GM19452 (cell line): ENCODE data around the gene DOK1.
A peak's percentile ranks its signal among the peaks of the same experiment; 100 is the strongest.

Experiments used
- ATAC-seq: cut with Tn5 transposase; IDR thresholded peaks from one replicate; pipeline ENCODE4 v1.9.1; 2021; ENCODE audit not compliant: unreplicated experiment

DOK1 gene

DNA sequence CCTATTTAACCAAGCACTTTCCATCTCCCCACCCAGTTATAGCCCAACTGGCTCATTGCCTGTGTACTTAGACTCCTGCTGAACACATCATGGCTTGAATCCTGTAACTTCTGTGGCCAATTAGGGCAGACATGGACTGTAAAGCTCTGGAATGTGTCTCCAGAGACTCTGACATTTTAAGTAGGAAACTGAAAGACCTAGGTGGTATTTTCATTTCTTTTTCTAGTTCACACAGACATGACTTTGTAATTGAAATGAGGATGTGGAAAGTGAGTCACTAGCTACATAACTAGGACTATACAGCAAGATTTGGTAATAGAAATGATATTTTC lies 12.2 kb downstream of the DOK1 start:
- ATAC-seq: peak; percentile 42

DNA sequence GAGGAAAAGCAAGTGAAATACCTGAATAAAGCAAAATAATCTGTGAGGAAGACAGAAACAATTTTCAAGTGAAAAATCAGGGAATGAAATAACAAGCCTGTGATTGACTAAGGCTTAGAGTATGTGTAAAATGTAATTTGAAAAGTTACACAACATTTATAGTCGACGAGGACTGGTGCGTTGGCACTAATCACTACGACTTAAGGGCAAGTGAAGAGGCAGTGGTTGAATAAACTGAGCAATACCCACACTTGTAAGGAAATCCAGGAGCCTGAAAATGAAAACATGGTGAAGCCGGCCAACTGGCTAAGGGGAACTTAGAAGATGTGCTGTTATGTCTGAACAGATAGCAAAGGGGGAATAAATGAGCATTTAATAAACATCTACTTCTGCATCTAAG lies 13.4 kb downstream of the DOK1 start:
- no peak for ATAC-seq

DNA sequence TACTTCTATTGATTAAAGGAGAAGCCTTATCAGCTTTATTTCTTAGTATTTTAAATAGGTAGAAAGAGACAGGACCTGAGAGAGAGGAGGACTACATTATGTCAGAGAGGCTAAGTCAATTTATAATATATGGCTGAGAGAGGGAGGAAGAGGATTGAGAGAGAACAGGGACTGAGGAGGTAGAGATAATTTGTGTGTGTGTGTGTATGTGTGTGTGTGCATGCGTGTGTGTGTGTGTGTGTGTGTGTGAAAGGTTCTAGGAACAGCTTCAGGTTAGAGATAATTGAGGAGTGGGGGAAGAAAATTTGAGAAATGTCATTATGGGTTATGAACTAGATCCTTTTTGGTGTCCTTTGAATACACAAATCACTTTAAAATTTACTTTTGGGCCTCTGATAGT lies 15.2 kb downstream of the DOK1 start:
- no peak for ATAC-seq

DNA sequence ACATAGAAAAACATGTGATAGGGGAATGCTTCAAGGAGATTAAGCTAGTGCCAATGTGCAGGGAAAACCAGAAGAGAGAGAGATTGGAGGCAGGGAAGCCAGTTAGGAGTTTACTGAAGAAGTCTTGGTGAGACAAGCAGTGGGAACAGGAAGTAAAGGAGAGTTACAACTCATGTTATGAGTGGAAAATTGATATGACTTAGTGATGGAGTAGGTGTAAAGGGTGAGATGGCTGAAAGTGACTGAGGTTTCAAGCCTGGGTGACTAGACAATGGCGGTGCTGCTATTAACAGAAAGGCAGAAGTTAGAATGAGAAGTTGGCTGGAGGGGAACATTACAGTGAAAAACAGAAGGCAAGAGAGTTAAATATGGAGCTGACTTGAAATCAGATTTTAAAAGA lies 16.5 kb downstream of the DOK1 start:
- peak; percentile 64 for ATAC-seq

DNA sequence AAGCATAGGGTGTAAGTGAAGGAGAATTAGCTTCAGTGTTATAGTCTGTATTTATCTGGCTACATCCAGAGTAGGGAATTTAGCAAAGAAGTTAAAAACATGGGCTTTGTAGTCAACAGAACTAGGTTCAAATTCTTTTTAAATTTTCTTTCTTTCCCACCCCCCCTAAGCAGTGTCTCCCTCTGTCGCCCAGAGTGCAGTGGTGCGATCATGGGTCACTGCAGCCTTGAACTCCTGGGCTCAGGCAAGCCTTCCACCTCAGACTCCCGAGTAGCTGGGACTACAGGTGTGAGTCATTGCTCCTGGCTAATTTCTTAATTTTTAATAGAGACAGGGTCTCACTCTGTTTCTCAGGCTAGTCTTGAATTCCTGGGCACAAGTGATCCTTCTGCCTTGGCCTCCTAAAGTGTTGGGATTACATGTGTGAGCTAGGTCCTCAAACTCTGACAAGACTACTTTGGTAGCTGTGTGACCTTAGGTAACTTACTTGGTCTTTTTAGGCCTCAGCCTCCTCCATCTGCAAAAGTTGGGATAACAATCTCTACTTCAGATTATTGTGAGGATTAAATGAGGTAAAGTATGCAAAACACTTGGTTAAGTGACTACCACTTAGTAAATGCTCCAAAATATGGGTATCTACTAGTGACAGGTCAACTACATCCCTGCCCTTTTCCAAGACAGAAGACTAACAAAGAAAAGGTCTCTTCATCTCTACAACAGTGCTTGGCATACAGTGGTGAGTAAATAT lies 17.8 kb downstream of the DOK1 start:
- no peak for ATAC-seq

DNA sequence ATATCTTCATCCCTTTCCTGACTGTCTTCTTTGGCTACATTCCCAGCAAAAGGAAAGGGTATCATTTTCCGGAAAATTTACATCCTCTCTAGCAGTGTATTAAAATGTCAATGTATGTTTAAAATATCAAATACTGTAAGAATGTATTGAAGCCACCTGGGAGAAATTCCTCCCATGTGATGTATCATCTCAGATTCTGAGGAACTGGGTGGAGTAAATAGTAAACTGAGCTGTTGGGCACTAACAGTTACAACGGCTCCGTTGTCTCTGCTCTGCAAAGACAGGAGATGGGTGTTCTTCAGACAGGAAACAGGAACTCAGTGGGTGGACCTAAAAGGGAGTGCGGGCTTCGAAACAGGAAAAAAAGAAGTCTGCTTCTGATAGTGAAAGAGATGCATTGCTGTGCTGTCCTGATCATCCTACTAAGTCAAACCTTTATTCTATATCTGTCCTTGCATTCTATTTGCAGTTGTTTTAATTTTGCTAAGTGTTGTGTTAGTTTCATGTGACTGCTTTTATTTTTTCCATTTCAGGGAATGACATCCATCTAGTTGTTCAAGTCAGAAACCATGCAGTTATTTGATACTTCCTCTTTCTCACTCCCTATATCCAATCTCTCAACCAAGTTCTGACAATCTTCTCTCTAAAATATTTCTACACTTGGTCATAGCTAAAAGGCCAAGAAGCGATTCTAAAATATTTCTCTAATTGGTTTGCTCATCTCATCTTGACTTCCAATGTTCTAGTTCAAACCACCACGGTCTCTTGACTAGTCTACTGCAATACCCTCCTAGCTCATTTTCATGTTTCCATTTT lies 19.4 kb downstream of the DOK1 start:
- ATAC-seq: peak; percentile 44

DNA sequence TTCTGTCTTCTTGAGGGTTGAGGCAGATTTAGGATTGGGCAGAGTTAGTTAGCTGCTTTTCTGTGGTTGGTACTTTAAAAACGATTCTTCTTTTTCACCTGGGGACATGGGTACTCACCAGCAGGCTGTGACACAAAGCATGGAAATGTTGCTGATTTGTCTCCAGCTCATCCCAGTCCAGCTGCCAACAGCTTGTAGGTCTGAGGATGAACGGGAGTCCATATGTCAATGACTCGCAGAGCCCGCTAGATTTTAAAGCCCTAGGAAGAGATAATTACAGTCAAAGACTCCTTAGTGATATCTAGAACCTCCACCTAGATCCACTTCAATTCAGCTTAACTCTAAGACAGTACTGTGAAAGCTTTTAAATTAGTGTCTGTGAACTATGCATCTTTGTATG lies 20.8 kb downstream of the DOK1 start:
- ATAC-seq: no peak

DNA sequence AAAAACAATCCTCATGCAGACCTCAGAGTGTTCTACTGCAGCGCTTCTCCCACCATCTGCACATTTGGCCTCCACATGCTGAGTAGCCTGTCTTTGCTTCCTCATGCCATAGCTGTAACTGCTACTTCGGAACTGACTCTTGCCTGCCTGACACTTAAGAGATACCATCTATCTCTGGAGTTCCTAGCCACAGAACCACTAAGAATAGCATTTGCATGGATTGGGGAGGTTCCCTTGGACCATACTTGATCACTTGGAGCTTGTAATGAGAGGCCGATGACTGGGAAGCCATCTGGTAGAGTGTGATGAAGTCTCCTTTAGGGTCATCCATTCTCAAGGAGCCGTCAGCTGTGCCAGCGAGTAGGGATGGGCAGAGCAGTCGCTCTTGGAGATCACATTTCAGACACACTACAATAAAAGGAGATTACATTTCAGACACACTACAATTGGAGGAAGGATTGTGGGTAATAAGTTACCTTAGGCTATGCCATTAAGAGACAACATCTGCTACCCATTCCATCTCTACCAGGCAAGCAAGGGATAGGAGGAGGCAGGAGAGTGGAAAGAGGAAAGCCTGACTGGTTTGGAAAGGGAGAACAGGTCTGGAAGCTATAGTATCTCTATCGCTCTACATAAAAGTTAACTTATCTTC lies 21.8 kb downstream of the DOK1 start:
- no peak for ATAC-seq

DNA sequence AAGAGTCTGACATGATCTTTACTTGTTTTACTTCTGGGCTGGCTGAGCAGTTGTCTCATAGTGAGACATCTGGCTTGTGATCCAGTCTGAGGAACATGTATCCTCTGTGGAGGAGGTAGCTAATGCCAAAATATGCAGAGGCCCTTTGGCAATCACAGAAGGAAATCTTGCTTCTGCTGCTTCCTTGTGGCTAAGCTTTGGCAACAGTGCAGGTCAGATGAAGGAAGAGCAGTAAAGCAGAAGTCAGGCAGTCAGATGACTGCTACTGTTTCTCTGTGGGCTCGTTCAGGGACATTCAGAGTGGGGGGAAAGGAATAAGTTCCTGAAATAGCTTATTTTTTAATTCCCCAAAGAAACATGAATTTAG lies 22.3 kb downstream of the DOK1 start:
- ATAC-seq: no peak

DNA sequence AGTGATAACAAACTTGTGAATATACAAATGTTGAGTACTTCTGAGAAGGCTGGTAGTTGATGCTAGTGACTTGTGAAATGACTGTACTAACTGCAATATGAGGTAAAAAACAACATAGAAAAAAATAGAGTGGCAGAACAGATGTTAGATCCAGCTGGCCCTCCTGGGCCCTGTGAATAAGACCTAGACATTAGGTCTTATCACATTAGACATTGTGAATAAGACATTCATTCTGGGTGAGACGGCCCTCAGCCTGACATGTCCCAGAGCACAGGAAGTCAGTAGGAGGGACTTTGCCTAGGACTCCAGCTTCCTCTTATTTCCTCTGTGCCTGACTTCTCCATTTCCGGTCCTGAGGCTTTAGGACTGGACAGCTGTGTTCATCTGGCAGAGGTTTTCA lies 22.9 kb downstream of the DOK1 start:
- peak; percentile 45 for ATAC-seq

DNA sequence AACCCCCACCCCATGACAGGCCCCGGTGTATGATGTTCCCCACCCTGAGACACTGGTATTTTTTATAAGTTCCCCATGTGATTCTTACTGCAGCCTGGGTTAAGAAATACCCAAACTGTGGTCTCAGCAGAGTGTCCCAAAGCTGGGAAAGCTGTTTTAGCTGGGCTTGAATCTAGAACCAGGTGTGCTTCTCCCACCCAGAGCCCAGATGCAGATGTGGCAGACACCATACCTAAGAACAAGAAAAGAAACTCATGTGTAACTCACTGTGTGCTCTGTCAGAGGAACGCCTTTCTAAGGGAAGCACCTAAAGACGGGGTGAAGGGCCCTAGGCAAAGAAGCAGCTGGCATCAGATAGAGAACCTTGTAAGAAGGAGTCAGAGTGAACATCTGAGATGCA lies 23.9 kb downstream of the DOK1 start:
- no peak for ATAC-seq

DNA sequence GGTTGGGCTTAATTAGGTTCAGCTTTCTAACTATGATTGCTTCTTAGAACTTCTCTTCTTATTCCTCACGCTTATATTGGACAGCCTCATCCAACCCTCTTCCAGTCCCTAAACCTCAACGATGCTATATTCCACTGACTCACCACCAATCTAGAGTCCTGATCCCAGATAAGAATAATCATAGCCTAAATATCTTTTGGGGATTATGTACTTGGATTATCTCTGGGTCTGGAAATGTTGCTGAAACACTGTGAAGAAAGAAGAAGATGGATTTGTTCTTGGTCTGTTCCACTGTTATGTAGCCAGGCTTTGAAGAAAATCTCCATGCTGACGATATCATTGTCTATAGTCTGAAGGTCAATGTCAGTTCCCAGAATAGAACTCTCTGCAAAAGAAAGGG lies 26.9 kb downstream of the DOK1 start:
- ATAC-seq: no peak

DNA sequence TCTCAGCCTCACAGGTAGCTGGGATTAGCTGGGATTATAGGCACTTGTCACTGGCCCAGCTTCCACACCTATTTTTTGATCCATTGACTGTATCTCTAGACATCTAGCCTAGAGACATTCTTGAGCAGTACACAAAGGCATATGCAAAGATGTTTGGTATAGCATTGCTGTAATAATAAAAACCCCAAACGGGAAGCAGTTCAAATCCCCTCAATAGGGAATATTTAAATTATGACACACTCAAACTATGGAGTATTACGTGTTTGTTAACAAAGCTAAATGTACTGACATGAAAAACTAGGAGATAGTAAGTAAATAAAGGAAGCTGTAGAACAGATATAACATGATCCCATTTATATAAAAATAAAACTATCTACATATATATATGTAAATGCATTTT lies 27.7 kb downstream of the DOK1 start:
- no peak for ATAC-seq

DNA sequence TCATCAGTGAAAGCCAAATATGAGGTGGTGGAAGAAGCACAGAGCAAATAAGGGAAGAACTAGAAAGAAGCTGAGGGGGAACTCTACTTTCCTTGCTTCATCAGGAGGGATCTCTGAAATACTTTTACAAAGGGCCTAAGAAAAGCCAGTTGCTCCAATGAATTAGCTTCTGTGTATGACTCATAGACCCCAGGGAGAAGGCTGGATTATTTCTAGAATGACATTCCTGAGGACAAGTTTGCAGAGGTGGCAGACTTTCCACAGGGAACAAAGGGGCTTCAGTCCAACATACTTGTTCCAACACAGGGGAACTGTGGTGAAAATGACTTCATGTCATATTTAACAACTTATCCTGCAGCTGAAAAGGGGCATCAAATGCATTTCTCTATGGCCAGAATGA lies 29.0 kb downstream of the DOK1 start:
- no peak for ATAC-seq

DNA sequence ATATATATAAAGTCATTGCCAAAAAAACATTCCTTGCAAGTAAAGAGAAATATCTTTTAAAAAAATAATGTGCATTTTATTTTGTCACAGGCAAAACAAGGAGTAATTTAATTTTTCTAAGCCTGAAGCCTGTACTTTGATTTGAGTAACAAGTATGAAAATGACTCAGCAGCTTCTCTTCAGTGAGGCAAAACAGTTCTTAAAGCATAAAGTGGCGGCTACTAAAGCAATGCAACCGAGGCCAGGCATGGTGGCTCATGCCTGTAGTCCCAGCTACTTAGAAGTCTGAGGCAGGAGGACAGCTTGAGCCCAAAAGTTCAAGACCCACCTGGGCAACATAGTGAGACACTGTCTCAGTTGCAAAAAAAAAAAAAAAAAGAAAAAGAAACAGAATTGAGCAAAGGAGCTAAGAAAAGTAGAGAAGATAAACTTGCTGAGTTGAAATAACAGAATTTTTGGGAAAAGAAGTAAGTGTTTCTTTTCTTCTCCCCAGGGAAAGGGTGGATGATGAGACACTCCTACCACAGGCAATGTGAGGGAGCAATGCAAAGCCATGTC lies 29.6 kb downstream of the DOK1 start:
- peak; percentile 75 for ATAC-seq

DNA sequence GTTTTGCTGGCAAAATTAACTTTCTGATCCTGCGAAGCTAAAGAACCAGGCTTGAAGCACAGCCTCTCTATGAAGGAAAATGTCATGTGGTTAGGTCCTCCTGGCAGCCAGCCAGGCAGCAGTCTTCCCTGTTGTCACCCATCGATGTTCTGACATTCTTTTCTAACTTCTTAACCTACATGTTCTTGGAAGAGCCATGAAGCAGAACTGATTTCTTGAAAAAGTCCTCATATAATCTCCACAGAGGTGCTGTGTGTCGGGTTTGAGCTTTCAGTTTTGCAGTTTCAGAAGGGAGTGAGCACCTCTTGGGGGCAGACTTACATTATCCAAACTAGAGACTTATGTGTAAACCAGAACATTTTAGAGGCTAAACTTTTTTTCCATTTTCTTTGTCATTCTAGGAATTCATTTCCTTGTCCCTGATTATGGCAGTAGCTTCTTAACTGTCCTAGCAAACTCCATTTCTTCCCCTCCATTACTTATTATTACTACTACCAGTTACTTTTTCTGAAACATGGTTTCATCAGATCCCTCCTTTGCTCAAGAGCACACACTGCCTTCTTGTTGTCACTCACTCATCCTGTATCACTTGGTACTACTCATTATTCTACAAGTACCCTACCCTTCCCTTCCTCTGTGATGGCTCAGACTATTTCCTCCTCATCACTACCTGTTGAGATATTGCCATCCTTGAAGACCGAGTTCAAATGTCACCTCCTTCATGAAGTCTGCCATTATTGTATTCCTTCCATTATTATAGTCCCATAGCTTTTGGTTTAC lies 31.1 kb downstream of the DOK1 start:
- ATAC-seq: no peak

DNA sequence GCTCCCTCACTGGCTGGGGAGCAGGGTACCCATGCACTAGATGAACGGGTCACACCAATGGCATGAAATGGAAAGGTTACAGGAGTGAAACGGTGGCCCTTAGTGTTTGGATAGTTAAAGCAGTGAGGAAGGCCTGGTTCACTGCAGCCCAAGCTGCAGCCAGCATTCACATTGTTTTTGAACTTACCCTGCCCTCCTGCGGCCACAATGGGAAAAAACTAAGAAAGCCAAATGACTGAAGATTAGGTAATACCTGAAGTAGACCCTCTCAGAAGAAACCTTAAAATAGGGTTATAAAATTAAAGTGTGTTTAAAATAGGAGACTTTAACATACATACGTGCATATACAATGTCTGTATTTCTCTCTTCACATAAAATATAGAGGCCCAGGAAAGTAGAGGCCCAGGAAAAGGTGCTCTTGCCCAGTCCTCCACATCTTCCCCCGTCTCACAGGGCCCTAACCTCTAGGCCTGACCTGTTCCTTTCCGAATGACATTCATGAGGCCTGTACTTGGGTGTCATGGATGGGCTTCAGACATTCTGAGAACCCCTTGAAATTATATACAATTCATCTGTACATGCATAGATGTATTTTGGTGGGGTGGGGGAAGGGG lies 33.3 kb downstream of the DOK1 start:
- ATAC-seq: peak; percentile 59

DNA sequence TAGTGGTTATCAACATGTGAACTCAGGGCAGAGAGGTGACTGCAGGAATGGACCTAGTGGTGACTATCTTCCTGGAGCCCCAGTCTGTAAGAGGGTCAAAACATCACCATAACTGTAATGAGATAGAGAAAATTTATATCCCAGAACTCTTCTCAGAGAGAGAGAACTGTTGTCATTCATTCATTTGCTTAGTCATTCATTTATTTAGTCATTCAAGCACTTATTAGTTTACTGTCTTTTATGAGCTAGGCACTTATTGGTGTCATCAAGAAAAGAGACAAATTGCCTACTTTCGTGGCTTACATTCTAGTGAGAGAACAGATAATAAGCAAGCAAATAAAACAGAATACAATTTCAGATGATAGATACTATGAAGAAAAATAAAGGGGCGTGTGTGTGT lies 34.1 kb downstream of the DOK1 start:
- ATAC-seq: no peak

DNA sequence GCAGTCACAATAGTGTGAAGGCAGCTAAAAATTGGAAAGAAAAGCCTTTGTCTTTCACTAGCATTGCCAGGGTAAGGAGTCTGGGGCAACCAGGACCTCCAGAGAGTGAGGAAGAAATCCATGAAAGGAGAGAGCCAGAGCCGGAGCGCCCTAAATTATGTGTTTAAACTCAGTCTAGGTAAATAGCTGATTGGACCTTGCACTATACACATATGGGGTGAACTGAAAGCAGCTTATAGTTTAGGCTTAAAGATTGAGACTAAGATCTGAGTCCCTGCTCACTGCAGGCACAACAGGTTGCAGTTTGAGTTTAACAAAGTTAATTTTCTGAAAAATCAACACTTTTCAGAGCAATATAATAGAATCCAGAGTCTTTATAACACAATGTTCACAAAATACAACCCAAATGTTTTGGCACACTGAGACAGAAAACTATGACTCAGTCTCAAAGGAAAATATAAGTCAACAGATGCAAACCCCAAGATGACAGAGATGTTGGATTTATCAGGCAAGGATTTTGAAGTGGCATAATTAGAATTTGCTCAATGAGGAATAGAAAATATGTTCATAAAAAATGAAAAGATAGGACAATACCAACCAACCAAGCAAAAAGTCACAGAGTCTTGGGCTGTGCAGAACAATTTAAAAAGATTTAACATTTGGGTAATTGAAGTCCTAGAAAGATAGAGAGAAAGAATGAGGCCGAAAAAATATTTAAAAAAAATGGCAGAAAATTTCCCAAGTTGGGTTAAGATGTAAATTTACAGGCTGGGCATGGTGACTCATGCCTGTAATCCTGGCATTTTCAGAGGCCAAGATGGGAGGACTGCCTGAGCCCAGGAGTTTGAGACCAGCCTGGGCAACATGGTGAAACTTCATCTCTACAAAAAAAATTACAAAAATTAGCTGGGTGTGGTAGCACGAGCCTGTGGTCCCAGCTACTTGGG lies 39.6 kb downstream of the DOK1 start:
- ATAC-seq: no peak

DNA sequence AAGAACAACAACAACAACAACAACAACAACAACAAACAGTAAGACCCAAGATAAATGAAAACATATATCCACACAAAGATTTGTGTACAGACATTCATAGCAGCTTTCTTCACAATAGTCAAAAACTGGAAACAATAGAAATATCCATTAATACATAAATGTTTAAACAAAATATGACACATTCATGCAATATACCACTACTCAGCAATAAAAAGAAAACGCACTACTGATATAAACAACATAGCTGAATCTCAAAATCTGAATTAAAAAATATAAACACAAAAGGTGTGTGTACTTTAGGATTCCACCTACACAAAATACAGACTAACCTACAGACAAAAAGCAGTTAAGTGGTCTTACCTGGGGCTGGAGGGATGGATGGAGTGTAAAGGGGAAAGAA lies 42.1 kb downstream of the DOK1 start:
- ATAC-seq: no peak
